GM04504 (cell line): Measurements from ENCODE around the gene DMGDH.

Experiments used
- DNase-seq: peaks from one replicate; pipeline ENCODE4 v3.0.0-alpha.2; 2012; ENCODE audit warnings: low read depth

Gene DMGDH

DNA sequence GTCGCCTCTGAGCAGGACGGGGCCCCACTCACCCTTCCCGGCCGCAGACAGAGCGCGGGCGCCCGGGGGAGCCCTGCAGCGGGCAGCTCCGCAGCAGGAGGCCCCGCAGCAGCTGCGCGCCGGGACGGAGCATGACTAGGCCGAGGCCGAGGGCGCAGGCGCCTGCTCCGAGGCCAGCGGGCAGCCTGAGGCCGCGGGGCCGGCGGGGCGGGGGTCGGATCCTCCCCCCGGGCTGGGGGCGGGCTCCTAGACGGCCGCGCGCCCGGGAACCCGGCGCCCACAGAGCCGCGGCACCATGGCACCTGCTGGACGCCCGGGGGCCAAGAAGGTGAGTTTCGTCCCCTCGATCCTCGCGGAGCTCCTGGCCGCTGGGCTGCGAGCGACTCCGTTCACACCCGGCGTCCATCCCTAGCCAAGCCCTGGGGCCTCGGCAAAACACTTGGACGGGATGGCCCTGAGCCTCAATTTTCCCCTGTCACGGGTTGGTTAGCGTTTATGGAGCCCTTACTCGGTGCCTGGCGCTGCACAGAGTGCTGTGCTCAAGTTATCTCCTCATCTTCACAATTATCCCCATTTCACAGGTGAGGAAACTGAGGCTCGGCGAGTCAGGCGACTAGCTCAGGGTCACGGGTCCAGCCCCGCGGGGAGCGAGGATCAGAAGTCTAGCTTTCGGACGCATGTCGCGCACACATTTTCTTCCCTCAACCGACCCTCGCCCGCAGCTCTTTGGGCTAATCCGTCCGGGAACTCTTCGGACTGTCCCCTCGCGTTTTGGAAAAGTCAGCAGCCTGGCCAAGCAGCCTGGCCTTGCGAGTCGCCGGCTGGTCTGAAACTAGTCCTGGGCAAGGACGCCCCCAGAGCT, at the start of gene DMGDH, which contains the start of gene BHMT2:
Gene DMGDH (minus strand): TSS at position 187 of the 862 bp plus-strand sequence. CDS start 54 bp downstream, at position 133.
Gene BHMT2 (plus strand): TSS at position 280 of the 862 bp plus-strand sequence. CDS start 16 bp downstream, at position 296.
- peak; percentile 28 for DNase-seq

DNA sequence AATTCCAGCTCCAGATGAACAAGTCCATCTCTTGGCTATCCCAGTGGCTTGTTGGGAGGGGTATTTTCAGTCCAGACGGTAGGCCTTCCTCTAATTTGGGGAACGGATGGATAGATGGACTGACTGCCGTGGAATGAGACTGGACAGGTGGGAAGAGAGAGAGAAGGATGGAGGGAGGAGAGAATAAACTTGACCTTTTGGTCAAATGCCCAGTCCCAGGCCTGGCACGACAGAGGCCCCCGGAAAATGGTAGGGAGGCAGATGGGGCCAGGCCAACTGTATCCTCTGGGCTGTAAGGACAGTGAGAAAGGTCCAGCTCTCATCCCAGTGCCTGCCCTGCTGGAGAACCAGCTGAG, 43.2 kb upstream of the DMGDH start:
- DNase-seq, result no peak

DNA sequence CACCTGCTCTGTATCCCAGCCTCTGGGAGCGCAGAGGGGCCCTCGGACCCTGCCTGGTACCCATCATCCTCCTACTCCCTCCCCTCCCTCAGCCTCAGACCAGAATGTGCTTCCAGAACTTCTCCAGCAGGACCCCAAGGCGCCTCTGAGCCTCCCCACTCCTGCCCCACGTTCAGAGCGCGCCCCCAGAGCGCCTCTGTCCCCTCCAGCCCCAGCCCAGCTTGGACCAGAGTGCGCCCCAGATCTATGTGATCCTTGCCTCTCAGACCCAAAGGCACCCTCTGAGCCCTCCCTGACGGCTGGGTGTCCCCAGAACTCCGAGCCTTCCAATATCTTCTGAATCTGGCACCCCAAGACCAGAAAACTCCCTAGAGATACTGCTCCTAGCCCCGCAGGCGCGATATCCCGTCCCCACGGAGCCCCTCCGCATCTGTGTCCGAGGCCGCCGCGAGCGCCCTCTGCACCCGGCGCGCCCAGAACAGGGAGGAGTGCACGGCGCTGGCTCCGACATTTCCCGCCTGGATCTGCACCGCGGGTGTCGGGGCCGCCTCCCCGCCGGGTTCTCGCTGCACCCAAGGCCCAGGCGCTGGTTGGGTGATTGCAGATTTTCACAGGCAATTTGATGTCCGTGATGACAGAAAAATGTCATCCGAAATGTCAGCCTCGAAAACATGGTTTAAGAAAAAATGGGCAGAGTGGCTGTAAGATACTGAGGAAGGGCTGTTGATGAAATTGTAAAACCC, 42.7 kb upstream of the DMGDH start:
- no peak for DNase-seq

DNA sequence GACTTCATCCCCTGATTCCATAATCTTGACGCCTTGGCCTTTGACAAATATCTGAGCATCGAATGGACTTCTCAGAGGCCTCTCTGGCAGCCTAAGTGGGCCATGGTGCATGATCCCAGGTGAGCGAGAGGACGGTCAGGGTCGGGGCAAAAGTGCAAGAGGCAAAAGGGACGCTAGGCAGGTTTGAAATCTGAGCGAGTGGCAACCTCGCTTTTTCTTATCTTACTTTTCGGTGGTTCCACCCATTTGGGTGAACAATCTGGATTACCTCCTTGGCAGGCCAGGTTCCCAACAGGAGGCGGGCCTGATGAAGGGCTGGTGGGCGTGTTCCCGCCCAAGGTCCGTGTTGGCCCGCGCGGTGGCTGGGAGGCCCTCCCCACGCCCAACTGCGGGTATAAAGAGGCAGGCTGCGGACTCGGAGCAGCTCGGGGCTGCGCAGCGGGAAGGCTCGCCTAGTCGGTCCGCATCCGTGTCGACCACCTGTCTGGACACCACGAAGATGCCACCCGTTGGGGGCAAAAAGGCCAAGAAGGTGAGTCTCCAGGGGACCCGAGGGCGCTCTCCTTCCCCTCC, 42.0 kb upstream of the DMGDH start, which contains the start of gene BHMT:
Gene BHMT (plus strand): TSS at position 423 of the 573 bp plus-strand sequence. CDS start 77 bp downstream, at position 500.
- no peak for DNase-seq

DNA sequence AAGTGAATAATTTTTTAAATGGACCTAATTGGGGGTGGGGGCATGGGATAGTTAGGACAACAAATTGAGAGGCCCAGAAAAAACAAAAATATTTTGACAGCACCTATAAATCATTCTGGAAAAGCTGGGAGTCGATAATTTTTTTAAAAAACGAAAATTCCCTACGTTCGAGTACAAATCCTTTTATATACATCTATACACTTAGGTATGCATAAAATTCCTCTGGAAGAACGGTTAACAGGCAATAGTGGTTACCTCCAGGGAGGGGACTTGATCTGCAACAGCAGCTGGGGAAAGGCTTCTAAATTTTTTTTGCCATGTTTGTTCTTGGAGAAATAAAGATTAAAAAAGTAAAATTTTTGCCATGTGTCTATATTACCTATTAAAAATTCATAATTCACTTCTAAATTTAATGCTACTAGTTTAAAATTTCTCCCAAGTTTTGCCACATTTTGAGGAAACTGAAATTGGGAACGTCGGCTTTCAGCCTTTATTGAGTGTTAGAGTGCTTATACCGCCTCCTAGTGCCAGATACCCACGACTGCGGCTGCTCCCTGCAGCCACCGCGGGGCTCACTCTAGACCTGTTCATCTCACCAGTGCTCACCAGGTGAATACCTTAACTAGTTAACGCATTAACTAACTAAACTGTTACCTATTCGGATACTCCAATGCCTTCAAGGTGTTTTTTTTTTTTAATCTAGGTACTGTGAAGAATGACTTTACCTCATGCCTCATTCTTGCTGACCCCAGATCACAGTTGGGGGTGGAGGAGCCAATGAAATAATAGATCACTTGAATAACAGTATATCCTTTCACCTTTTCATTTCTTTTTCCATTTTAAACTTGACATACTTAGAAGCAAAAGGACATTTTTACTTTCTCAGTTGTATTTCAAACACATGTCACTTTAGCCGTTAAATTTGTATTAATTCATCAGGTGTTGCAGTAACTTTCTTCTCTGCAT, 40.3 kb upstream of the DMGDH start:
- no peak for DNase-seq

DNA sequence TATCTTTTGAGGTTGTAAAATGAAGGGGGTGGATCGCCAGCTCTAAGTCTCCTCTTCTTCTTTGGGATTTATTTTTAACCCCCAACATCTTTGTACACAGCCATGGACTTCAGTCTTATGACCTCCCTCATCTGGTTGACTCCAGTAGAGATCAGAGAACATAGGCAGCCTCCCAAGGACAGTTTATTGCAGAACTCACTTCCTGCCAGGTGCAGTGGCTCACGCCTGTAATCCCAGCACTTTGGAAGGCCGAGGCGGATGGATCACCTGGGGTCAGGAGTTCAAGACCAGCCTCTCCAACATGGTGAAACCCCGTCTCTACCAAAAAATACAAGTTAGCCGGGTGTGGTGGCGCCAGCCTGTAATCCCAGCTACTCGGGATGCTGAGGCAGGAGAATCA, 39.3 kb upstream of the DMGDH start:
- DNase-seq, result no peak

DNA sequence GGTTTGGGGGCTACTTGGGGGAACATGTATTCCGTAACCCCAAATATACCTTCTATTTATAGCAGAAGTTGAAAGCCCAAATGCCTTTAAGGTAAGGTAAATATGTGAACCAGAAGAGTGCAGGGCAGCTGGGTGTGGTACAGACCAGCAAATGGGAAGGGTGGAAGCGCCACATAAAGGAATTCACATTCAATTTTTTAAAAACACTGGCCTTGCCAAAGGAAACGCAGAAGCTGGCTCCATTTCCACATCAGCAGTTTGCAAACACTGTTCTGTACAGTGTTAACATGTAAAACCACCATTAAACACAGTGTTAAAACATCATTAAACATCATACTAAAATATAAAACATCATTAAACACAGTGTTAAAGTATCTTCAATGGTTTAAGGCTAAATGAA, 38.6 kb upstream of the DMGDH start:
- DNase-seq, result no peak

DNA sequence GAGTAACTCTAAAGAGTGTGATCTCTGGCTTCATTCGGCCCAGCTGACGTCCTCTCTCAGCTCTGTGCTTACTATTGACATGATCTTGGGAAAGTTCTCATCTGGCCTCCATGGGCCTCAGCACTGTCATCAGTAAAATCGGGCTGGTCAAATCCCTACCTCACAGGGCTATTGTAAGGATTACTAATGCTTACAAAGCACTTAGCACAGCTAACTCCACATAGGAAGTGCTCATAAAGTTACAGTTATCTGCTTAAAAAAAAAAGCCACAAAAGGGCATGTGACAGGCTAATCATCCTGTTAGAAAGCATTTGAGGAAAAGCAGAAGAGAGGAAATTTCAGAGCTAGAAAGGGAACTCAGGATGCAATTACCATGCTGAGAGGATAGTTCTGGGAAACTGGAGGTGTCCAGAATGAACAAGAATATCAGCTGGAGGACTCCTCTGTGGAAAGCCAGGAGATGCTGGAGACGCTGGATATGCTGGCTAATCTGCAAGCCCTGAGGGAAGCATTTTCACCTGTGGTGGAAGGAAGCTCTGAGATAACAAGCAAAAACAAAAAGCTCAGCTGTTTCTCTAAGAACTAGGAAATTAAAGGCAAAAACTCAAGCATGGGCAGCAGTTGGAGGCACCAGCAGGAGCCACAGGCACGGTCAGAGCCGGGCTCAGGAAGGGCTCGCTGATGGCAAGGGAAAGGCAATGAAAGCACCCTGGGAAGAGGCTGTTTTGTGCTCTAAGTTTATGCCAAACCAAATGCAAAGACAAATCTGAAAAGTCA, 37.7 kb upstream of the DMGDH start:
- no peak for DNase-seq

DNA sequence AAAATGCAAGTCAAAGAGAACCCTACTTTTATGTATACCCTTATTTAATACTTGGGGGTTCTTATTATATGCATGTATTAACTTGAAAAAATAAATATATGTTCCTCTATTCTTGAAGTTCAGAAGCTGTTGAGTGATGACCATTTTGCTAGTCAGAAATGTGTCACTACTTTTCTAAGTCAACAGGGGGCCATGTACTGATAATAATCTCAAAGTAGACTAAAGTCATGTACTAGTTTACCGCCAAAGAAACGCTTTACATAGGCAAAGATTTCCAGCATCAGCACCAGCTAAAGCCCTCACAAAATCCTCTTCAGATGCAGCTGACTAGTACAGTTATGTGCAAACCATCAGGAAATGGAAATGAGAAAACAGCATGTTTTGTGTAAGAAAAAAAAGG, 36.4 kb upstream of the DMGDH start:
- DNase-seq, result no peak

DNA sequence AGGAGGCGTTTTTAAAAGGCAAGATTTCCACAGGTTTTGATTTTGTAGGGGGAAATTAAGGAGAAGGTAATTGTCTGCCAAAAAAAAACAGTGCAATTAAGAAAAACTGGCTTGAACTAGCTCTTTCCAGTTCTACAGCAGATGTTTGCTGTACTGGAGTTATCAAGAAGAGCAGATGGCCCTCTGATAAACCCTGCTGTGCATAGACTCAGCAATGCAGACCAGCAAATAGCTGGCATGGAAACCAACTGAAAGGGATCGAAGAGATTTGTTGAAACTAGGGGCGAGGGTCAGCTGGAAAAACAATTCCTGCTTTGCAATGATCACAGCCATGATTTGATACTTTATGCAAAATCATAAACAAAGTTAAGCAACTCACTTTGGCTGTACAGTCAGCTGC, 24.3 kb upstream of the DMGDH start:
- no peak for DNase-seq

DNA sequence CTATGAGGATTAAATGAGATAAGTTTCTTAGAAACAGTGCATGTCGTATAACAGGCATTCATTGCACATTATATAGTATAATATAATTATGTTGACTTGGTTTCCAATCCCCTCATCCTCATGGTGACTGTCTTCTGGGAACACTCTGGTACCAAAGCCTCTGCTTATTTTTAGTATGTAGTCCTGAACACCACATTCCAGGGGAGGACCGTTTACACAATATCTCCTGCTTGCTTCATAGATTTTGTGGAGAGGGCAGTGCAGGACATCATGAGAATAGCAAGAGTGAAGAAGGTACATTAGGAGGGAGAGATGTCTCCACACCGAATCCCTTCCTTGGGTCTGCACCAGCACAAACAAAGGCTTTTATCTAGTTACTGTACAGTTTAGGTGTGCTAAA, 21.6 kb upstream of the DMGDH start:
- no peak for DNase-seq

DNA sequence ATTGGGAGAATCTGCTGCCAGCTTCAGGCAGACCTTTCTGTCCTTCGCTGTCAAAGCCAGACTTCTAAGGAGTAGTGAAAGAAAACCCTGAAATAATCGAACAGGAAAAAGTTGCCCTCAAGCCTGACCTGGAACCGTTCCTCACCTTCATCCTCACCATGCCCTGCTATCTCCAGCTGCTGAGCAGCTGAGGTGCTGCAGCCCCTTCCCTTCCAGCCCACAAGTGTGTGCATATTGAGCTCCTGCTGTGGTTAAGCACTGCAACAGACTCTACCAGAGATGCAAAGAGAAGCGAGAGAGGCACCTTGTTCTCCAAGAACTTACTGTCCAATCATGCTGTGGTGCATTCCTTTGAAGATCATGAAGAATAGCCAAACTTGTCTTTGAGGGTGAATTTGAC, 19.0 kb upstream of the DMGDH start:
- DNase-seq, result no peak

DNA sequence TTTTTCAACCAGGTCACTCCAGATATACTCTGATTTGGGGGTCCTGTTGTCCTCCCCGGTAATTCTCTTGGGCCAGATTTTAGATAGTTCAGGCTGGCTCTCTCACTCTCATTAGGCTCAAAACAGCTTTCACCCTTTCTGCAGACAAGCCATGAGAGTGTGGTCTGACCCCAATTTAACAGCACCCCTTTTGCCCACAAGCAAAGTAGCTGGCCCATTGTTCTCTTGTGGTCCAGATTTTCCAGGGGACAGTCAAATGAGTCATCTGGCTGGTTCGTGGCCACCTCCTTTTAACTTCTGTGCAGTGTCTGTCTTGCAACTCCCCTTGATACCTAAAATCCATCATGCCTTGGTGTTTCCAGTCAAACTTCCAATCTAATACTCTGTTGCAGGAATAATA, 16.6 kb upstream of the DMGDH start:
- DNase-seq, result no peak

DNA sequence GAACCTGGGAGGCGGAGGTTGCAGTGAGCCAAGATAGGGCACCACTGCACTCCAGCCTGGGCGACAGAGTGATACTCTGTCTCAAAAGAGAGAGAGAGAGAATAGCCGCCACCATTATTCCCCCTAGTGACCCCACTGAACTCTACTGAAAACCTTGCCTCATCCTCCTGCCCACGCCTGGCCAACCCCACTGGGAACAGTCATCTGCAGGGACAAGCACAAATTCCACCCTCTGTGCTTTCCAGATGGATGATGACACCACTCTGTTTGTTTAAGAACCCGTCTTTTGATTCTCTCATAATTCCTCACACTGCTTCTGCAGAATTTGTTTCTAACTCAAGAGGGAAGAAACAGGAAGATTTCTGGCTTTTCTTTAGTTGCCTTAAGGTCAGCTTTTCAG, 12.3 kb upstream of the DMGDH start:
- no peak for DNase-seq

DNA sequence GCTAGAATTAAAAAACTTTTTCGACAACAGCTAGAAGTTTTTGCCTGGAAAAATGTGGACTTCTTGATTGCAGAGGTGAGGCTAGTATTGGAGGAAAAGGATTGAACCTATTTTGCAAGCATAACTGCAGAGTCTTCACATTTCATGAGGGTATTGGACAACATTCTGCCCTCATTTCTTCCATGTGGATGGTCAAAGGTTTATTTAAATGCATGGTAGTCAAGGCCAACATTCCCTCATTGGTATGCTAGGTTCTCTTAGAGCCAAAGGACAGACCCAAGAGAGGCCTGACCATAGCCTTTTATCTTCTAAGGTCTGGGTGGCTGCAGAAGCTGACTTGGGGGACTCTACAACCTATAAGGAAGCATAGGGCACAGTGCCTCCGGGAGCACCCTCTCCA, 11.3 kb upstream of the DMGDH start:
- DNase-seq, result no peak

DNA sequence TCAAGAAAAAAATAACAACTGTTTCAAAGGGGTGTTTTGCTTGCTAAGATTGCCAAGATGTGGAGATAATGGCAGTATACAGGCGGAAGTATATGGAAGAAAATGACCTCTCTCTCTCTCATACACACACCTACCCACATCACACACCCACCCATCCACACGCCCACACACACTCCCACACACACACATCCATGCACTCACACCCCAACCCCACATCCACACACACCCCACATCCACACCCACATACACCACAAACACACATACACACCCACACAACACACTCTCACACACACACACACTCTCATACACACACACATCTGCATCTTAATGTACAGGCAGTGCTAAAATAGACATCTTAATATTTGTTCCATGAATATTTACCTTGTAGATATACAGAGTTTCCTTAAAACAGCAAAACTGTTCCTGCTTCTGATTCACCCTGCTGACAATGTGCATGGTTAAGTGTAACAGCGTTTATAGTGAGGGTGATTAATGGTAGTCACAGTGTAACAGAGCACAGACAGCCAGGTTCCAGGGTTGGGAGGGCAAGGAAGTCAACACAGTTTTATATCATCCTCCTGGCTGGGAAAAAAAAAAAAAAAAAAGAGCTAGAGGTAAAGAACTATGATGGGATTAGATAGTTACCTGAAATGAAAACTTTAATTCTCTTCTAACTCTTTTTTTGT, 8.3 kb upstream of the DMGDH start:
- no peak for DNase-seq

DNA sequence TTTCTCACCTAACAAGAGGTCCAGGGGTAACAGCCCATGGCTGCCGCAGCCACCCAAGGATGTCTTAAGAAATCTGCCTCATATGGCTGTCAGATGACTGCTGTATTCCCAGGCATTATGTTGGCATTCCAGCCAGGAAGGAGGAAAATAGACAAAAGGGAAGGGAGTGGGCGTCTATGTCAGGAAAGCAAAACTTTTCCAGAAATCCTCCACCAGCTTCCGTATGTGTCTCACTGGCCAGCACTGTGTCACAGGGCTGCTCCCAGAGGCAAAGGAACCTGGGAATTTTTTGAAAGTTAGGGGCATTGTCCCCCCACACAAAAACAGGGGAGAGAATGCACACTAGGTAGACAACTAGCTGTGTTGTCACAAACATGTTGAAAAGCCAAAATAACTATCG, 7.3 kb upstream of the DMGDH start:
- no peak for DNase-seq

DNA sequence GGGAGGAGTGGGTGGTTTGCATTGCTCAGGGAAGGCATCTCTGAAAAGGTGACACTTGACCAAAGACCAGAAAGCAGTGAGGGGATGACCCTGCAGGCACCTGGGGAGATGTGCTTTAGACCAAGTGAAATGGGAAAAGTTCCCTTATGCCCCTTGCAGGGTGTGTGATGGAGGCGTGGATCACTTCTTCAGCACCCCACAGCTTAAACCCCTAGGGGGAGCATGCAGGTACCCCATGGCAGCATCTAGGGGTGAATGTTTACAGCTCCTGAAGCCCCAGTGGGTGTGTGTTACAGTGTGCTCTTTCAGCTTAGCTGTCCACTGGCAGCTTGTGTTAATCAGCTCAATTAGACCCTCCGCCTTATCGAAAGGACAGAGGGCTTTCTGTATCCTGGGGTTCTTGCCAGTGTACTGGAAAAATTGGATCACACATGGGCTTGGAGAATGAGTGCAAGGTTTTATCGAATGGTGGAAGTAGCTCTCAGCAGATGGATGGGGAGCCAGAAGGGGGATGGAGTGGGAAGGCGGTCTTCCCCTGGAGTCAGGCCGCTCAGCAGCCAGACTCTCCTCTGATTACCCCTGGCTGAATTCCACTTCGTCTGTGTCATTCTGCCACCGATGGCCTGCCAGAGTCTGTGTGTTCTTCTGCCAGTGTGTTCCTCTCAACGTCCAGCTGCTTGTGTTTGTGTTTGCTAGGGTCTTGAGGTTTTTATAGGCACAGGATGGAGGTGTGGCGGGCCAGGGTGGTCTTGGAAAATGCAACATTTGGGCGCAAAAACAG, 6.4 kb upstream of the DMGDH start:
- no peak for DNase-seq

DNA sequence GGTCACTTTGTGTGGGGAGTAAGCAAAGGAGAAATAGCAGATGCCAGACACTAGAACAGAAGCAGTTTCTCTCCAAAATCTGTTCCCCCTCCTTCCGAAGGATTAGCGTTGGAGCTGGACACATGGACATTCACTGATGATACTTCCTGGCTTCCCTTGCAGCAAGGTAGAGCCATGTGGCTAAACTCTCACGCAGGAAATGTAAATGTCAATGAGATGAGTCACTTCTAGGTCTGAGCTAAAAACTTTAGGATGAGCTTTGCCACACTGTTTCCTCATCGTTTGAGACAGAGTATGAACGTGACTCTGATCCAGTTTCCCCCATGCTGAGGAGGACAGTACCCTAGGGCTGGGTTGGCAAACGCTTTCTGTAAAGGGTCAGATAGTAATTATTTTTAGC, 5.2 kb upstream of the DMGDH start:
- peak; percentile 18 for DNase-seq

DNA sequence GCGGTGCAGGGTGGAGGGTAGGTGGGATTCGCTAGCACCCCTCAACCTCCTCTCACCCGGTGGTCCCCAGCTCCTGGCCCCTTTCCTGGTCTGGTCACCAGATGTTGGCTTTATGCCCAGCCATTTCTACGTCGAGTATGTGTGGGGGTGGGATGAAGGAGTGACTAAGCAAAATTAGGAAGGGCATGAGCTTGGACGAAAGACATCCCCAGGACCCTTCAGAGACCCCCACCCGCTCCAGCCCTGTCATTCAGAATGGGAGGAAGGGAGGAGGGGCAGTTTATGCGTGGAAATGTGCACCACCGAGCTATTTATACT, 835 bp upstream of the DMGDH start:
- no peak for DNase-seq
